TTC549 (cell line): Measurements from ENCODE around the gene IGF2BP2.
"Not testable (repeated sequence)": the region's sequence is repeated elsewhere in the genome, so short reads cannot be mapped to it uniquely, and the experiment has no call there.

ENCODE experiments used
- FAIRE-seq: peaks from 2 replicates; lab custom pipeline; 2012; peaks lifted over from hg19 to GRCh38; lab: Jason Lieb, UNC

IGF2BP2 gene

GRCh38 chr3:185659942-185660921 is 164.6 kb downstream of the IGF2BP2 start:
- no peak for FAIRE-seq

DNA sequence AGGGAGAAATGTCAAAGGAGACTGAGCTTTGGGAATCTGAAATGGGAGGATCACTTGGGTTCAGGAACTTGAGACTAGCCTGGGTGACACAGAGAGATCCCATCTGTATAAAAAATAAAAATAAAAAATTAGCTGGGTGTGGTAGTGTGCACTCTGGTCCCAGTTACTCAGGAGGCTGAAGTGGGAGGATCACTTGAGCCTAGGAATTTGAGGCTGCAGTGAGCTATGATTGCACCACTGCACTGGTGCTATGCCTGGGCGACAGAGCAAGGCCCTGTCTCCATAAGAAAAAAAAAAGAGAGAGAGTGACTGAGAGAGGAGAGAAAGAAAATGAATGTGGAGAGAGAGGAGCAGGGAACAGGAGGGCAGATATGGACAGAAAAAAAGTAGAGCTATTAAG is 165.9 kb downstream of the IGF2BP2 start:
- FAIRE-seq = no peak

DNA sequence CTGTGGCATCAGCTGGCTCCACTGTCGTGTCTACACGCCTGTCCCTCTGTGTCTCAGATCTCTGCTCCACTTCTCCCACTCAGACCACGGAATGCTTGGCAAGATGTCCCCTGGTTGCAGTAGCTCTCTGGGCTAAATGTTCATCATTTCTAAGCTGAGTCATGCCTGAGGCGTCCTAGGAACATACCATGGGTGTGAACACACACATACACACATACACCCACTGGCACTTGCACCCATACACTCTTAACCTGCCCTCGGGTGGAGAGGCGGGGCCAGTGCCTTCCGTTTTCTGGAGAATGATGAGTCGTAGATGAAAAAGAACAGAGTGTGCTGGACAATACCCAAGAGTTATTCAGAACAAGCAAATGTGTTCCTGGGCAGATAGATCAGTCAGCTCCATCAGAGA is 166.3 kb downstream of the IGF2BP2 start:
- no peak for FAIRE-seq

GRCh38 chr3:185657691-185658503 is 166.9 kb downstream of the IGF2BP2 start:
- FAIRE-seq = no peak

DNA sequence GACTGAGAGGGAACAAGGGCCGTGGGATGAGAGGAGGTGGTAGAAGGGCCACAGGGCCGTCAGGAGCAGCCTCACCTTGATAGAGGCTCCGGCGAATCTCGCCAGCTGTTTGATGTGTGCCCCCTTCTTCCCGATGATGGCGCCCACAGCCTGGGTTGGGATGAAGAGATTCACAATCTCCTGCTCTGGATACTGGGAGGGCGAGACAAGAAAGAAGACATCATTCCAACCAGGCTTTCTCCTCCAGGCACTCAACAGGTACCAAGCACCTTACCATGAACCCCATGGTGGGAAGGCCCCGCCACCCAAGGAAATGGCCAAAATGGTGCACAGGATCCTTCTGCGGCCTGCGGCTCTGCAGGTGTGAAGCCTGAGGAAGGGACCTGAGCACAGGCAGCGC is 167.6 kb downstream of the IGF2BP2 start:
- FAIRE-seq = no peak

DNA sequence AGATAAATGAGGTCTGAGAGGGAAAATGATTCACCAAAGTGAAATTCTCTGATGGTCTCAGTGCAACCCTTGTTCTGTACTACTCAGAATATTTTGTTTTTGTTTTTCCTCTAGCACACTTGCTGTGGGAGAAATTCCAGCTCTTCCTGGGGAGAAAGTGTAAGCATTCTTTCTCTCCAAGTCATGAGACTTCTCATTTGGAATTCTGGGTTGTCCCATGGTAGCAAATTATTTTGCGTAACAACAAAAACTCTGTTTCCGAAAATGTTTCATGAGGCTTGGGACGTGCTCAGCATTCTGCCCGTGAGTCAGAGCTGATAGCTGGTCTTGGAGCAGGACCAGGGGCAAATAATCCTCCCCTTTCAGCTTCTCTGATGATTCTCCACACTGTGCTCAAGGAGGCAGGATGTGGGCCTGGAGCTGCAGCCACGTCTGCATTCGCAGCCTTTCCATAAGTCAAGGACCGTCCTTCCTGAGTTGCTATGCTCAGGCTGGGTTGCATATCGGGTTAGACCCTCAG is 168.5 kb downstream of the IGF2BP2 start:
- FAIRE-seq = no peak

GRCh38 chr3:185655426-185656320 is 169.2 kb downstream of the IGF2BP2 start:
- no peak for FAIRE-seq

- no peak for FAIRE-seq
Observed at GRCh38 chr3:185654758-185655145, 170.1 kb downstream of the IGF2BP2 start.

- no peak for FAIRE-seq
Observed at GRCh38 chr3:185653949-185654757, 170.7 kb downstream of the IGF2BP2 start.

DNA sequence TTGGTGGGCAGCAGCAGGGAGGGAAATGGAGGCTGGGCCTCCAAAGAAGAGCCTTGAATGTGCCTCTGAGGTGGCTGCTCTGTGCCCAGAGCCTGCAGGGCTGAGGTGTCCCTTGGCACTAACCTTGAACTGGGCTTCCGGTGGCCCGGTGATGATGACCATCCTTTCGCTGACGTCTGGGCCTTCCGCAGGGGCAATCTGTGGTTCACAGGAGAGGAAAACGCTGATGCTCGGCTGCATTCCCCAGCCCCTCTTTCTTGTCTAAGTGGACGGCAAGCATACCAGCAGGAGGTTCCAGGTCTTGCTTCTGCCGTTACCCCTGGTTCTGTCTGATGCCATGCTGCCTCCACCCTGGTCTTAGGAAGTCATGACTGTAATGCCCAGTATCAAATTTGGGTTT is 172.9 kb downstream of the IGF2BP2 start:
- no peak for FAIRE-seq

DNA sequence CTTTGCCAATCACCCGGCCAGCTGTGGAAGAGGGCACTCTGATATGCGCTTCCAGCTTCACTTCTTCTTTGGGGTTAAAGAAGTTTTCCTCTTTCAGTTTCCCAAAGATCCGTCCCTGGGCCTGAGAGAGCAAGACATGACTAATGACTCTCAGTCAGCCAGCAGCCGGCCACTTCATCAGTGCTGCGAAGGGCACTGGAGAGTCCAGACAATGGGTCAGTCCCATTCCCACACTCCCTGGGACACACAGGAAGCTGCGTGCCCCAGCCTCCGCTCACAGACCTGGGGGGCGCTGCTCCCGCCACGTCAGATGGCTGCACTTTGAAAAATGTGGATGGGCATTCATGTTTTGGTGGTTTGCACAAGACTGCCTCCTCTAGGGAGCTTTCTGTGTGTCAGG is 175.4 kb downstream of the IGF2BP2 start:
- FAIRE-seq = no peak

- FAIRE-seq = no peak
Observed at GRCh38 chr3:185648396-185648795, 176.4 kb downstream of the IGF2BP2 start.

DNA sequence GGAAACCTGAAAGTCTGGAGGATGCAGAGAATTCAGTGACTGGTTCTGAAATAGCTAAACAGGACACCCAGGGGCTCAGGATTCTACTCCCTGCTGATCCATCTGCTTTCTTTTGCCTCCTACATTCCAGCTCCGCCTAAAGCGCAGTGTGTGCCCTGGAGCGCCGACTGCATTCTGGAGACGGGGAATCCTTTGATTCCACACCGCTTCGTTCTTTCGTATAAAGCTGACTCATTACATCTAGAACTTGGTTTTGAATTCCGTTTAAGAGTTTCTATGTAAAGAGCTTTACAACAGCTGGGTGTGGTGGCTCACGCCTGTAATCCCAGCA is 177.0 kb downstream of the IGF2BP2 start:
- FAIRE-seq = no peak

- no peak for FAIRE-seq
Observed at GRCh38 chr3:185647134-185647879, 177.5 kb downstream of the IGF2BP2 start.

DNA sequence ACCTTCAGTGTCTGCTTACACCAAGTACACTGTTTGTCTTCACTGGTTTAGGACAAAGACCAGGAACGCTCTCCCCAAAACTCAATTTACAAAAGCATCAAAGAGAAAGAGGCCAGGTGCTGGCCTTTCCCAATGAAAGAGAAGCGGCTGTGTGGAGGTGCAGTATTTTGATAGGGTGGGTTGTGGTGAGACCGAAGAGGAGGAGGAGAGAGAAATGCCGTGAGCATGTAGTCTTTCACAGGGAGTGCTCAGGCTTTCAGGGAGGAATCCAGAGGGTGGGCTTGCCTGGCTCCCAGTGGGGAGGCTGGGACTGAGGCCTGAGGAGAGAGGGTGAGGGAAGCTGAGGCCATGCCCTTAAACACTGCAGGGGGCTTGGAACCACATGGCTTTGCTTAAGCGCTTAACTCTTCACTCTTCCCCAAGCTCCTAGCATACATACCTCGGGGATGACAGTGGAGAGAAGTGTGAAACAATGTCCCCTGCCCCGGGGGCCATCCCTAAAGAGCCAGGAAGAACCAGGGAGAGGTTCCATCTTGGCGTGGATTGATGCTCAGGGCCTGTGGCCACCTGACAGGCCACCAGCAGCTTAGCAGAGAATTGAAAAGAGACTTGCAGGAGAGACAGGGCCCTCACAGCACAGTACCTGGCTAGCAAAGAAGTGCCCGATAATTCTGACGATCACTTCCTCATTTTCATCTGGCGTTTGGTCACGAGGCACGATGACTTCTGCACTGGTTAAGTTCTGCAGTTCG is 178.3 kb downstream of the IGF2BP2 start:
- no peak for FAIRE-seq

DNA sequence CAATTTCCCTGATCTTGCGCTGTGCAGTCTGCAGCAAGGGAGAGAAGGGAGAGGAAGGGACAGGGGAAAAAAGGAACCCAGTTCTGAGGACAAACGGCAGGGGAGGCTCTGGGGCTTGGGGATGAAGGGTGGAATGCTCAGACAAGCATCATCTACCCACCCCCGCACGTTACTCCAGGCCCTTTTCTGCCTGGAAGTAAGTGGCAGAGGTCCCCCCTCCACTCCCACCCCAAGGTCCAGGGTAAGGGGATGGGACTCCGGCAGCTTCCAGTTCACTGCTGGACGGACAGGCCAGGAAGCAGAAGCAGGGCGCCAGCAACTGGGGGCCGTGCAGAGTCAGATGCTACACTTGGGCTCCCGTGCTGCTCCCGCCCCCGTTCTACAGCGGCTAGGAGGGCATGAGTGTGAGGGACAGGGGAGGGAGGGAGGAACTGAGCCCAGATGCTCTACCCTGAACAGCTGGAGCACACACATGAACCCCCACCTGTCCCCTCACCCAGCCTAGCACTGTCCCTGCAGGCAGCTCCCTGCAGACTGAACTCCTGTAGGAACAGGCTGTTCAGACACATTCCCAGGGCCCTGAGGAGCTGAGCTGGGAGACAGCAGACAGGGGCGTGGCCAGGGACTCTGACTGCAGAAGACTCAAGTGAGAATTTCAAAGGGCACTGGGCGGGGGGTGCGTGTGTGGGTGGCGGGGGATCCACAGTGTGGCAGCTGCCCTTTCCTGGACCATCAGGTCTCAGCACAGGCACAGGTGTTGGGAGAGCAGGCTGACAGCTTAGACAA is 179.1 kb downstream of the IGF2BP2 start:
- no peak for FAIRE-seq

DNA sequence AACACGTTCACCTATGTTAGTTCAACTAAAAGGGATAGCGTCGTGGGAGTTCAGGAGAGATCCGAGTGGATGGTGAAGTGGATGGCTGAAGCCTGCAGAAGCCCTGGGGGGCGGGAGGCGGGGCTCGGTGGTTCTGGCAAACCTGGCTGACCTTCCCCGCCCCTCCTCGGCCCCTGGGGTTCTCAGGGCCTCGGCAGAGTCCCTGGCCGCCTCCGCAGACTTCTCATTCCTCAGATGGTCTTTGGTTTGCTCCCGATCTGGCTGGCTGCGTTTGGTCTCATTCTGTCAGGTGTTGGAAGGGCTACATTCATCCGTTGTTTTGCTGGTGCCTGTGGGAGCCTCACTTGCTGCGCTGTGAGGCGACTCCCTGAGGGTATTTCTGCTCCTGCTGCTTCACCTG is 179.7 kb downstream of the IGF2BP2 start:
- not testable (repeated sequence) for FAIRE-seq

GRCh38 chr3:185640308-185640707 is 184.5 kb downstream of the IGF2BP2 start:
- FAIRE-seq = no peak

- FAIRE-seq = no peak
Observed at GRCh38 chr3:185639632-185640206, 185.1 kb downstream of the IGF2BP2 start.
